Measurements from ENCODE around the gene GNAZ.

DNA sequence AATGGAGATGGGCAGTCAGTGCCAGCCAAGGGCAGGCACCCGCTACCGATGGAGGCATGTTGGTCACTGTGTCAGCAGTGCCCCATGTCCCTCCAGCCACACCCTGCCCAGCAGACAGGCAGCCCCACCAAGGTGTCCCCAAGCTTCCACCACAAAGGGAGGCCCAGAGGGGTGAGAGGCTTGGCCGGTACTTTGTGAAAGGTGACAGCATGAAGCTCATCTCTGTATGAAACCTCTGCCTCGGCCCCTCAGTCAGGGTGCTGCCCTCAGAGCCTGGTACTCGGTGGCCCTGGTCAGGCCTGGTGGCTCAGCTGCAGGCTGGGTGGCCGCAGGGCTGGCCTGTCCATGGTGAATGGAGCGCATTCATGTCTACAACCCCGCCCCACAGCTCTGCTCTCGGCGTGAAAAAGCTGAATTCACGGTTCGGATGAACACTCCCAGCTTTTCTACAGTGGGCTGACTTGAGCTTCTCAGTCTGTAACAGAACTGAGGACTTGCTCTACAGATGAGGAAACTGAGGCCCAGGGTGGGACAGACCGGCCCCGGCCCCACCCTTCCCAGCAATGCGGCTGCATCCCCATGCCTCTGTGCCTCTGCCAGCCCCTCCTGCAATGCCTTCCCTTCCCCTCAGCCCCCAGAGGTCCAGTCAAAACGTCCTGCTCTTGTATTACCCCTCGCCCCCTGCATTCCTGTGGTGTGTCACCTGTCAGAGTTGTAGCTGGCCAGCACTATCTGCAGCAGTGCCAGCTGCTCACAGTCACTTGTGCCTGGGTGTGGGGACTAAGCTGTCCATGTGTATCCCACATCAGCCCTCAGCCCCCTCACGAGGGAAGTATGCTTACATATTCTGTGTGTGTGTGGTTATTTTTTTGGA lies 43.8 kb downstream of the GNAZ start:
- TF ChIP-seq, protein P1, sequence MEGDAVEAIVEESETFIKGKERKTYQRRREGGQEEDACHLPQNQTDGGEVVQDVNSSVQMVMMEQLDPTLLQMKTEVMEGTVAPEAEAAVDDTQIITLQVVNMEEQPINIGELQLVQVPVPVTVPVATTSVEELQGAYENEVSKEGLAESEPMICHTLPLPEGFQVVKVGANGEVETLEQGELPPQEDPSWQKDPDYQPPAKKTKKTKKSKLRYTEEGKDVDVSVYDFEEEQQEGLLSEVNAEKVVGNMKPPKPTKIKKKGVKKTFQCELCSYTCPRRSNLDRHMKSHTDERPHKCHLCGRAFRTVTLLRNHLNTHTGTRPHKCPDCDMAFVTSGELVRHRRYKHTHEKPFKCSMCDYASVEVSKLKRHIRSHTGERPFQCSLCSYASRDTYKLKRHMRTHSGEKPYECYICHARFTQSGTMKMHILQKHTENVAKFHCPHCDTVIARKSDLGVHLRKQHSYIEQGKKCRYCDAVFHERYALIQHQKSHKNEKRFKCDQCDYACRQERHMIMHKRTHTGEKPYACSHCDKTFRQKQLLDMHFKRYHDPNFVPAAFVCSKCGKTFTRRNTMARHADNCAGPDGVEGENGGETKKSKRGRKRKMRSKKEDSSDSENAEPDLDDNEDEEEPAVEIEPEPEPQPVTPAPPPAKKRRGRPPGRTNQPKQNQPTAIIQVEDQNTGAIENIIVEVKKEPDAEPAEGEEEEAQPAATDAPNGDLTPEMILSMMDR (IDR thresholded peaks at IDR 0.05; ENCODE audit: insufficient read depth, low read depth, low read length): no peak
- no peak for TF ChIP-seq EZH2 (IDR thresholded peaks at IDR 0.05; ENCODE audit: insufficient read depth, low read length)

All from astrocyte (in vitro differentiated cells and primary cell).